Pulmonary artery endothelial cell (primary cell): ENCODE measurements around the gene TXNDC11. TPM values are rescaled to one million over a fixed set of nuclear protein-coding genes. Genes with fewer than 3 reads are reported as not detected.

Source experiments
- DNase-seq: peaks from one replicate; pipeline ENCODE4 v3.0.0-alpha.2; 2011; ENCODE audit warnings: low read depth, low spot score
- total RNA-seq: library from RNA; depleted of rRNA; stranded (reverse); fragments of >200 nt; gene quantifications from 2 replicates; pipeline ENCODE4 v1.2.3, GENCODE V29; 2014

TXNDC11 gene
- total RNA-seq, 1 donor from 2014 or later = 23.7 TPM

GRCh38 chr16:11722468-11722808, 20.2 kb downstream of the TXNDC11 start:
- no peak for DNase-seq

- DNase-seq = no peak
Measured at GRCh38 chr16:11721781-11722467, 20.7 kb downstream of the TXNDC11 start.

GRCh38 chr16:11719762-11720161, 22.9 kb downstream of the TXNDC11 start:
- no peak for DNase-seq

GRCh38 chr16:11719171-11719570, 23.5 kb downstream of the TXNDC11 start:
- no peak for DNase-seq

- no peak for DNase-seq
Measured at GRCh38 chr16:11717811-11718210, 24.8 kb downstream of the TXNDC11 start.

DNA sequence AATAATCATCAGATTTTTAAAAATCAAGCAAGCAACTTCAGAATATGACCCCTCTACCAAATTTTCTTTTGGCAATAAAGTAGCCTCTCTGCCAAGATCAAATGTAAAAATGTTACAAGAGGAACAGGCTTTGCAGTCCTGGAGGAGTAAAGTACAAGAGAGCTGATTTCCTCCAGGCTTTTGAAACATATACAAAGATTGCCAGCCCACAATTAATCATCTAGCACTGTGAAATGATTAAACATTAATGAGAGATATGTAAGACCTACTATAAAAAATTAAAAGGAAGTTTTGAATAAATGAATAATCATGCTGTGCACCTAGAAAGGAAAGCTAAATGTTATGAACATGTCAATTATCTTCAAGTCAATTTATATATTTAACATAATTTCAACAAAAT, 26.3 kb downstream of the TXNDC11 start:
- DNase-seq = no peak

- DNase-seq = no peak
Measured at GRCh38 chr16:11715246-11715947, 27.3 kb downstream of the TXNDC11 start.

- DNase-seq = no peak
Measured at GRCh38 chr16:11712122-11712521, 30.5 kb downstream of the TXNDC11 start.

DNA sequence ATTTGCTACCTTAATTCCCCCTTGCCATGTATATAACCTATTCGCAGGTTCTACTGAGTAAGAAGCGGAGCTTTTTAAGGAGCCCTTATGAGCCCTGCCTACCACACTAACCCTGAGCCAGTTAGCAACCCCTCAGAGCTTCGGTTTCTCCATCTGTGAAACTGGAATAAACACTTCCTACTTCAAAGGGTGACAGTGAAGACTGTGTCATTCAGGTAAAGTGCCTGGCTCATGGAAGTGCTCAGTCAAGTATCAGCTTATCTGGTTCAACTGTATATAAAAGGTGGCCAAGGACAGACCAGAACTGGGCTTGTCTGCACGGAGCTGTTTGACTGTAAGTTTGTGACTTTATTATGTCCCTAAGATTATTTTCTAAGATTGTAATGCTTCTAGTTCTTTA, 31.0 kb downstream of the TXNDC11 start:
- no peak for DNase-seq

DNA sequence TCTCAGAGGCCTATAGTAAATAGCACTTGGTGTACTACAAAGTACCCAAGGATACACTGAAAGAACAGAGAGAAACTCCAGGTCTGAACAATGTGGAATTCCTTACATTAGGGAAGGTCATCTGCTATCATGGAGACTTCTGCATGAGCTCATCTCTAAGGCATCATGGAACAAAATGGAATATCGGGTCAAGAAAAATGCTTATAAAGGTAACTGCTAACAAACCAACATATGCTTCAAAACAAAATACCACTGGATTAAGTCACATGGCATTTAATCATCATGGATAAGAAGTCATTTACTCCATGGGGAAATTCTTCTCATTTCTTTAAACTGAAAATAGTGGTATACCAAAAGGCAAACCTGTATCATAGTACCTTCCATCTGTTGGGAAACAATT, 34.2 kb downstream of the TXNDC11 start:
- no peak for DNase-seq

GRCh38 chr16:11707679-11708197, 34.9 kb downstream of the TXNDC11 start:
- no peak for DNase-seq

- no peak for DNase-seq
Measured at GRCh38 chr16:11706180-11706742, 36.4 kb downstream of the TXNDC11 start.

DNA sequence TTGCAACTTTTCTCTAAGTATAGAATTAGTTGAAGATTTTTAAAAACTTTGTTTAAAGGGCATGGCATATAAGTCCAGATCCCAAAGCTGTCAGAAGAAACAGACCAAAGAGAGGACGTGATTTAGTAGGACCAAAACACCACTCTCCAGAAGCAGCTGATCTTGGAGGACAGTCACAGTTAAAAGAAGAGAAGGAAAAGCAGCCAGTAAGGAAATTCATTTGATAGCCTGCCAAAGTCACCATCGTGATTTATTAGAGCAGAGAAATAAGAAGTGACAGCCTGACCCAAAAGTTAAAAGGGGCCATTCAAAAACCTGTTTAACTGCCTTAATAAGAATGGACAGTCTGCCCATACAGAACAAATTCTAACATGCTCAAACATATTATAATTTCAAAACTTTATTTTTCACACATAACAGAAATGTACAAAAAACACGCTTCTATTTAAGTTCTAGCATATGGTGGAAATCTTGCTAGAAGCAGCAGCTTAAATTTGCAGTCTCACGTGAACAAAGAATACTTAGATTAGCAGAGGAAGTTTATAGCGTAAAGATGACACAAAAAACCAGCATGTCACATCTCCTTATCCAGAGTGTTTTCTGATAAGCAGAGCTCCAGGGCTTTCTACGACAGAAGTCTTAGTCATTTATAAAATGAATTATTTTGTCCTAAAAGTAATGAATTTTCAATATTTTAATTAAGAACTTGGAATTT, 37.2 kb downstream of the TXNDC11 start:
- DNase-seq = no peak

DNA sequence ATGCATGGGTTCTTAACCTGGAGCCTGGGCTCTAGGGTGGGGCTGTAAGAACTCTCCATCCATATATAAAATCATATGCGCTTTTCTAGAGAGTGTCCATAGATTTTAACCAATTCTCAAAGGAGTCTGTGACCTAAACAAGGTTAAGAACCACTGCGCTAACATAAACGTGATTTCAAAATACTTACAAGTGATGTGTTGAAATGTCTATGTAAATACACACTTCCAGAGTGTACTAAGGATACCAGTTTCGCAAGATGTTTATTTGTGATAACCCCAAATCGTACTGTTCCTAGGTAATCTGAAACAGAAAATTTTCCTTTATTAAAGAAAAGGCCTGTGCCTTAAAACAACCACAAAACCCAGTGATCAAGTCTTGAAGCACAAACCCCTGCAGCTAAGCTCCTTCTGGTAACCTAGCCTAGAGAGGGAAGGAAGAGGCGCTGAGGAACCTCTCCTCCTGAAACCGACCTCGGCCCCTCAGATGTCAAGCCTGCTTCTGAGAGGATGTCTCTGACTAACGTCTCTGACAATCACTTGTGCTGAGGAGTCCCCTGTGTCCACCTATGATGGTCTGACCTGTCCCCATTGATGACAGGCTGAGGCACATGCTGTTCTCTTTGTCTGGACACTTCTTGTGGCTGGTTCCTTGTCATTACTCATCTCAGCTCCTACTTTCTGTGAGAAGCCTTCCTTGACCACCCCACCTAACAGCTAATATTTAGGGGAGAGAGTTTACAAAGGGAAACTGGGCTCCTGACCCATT, 42.2 kb downstream of the TXNDC11 start:
- no peak for DNase-seq

DNA sequence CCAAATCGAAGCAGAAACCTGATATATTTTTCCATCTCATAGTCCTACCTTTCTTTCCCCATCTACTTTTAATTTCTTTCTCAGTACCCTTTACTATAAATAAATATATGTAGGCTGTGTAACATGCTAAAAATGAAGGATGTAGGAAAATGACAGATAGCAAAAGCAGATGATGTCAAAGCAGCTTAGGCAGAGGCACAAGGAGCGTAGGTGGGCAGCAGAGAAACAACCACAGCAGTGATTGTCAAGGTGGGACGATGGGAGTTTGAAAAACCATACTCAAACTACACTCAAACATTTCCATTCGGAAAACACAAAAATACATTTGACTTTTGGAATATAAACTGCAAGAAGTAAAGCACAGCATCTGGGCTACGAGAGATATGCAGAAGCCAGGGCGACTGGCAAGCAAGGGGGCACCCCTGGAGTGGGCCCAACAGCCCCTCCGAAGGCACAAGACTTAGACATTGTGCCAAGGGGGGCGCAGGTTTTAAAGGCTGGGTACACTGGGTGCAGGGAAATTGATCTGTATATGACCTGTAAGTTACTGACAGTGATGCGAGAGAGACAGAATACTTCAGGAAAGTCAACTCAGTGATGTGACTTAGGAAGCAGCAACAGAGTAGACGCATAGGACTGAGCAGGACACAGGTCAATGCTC, 43.3 kb downstream of the TXNDC11 start:
- no peak for DNase-seq

DNA sequence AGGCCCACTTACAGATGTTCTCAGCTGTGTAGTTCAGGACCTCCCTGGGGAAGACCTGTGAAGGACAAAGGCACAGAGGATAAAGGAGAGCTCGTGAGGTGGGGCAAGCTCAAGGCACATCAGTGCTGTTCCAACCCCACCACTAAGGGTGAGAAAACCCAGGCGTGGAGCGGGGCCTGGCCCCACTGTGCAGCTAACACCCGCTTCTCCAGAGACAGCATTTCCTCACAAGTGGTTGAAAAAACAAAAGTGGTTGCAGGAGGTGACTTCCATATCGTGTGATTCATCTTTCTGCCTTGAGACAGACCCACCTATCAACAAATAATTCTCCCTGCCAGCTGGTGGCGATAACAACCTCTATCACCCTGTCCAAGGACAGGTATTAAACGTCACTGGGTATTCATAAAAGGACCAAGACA, 44.4 kb downstream of the TXNDC11 start:
- no peak for DNase-seq

DNA sequence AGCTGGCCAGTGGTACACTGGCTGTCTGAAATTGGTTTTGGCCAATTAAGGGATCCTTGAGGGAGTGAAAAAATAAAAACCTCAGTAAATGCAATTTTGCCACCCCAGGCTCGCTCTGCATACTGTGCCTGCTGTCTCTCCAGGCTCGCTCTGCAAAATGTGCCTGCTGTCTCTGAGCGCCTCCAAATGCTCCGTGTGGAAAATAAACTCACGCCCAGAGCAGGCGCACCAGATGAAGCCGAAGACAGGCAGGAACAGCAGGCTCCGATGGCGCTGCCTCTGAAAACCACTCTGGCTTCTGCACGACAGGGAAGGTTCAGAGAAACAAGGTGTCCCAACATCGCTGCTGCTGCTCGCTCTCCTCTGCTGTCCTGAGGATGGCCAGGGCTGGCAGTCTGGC, 45.3 kb downstream of the TXNDC11 start:
- no peak for DNase-seq

DNA sequence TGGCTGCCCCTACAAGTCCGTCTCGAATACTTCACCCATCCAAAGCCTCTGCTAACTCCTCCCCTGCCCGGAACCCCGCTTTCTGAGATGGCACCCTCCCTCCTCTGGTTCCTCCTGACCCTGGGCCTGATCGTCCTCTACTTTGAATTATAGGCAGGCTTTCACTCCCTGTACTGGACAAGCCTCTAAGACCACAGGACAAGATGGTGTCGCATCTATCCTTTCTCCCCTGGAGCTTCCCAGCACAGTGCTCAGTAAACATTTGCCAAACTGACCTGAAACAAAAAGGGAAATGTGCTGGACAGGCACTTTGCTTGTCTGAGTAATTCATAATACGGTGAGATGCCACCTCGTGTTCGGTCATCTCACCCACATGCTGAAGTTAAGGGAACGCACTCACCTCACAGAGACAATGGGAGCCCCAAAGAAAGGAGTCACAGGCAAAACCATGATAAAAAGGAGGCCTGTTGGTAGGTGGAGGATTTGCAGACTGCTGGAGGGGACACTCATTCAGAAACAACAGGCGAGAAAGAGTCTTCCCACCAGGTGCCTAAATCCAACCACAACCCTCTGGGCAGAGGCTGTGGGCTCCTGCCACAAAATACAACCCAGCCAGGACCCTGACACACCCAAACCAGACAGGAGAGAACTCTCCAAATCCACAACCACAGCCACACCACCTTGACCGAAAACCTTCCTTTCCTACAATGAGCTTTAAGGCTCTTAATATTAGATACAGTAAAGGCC, 46.2 kb downstream of the TXNDC11 start:
- no peak for DNase-seq

- DNase-seq = no peak
Measured at GRCh38 chr16:11692651-11693050, 50.0 kb downstream of the TXNDC11 start.

GRCh38 chr16:11692171-11692570, 50.5 kb downstream of the TXNDC11 start:
- DNase-seq = no peak
